NCI-H1092 (cell line): Measurements from ENCODE around the gene VPS37B.
"Not testable (repeated sequence)": the region's sequence is repeated elsewhere in the genome, so short reads cannot be mapped to it uniquely, and the experiment has no call there.

Experiments used
- DNase-seq: peaks from one replicate; lab custom pipeline; 2025; lab: John Stamatoyannopoulos, UW

Gene VPS37B

GRCh38 chr12:122895704-122896636 lies at the start of gene VPS37B:
Gene VPS37B, minus strand, starts transcription at chr12:122896124. Its CDS starts 62 bp downstream, at chr12:122896062.
- peak; percentile 37 for DNase-seq

DNA sequence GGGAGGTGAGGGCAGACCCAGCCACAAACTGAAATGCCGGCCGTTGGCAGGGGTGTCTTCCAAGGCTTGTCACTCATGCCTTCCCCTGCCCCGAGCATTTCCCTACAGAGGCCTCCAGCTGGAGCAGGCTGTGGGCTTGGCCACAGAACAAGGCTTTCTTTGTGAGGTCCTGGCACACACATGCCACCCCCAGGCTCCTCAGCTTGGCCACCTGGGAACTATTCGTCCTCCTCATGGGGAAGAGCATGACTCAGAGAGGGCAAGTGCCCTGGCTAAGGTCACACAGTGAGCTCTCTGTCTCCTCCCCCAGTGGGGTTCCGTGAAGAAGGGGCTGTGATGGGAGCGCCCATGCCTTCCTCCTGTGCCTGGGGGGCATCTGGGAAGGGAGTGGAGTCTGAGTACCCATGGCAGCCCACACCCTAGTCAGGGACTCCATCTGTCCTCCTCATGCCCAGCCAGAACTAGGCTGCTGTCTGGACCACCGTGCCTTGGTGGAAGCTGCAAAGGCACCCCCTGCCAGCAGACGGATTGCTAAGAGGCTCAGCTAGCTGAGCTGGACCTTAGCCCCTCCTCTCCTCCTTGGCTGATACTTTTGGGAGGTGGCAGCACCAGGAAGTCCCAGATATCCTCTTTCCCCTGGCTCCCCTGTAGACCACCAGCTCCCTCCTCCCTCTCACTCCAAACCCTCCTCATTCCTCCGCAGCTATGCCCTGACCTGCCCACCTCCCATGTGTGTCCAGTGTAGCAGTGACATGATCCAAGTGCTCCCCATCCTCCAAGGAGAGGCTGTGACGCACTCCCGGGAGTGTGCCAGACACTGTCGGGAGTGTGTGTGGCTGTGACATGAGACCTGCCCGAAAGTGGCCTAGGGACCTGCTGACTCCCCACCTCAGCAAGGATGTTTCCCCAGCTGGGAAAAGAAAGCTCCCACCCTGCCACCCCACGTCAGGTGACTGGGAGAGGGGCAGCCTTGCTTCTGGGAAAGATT lies 49.0 kb upstream of the VPS37B start:
- DNase-seq: no peak

GRCh38 chr12:122943196-122943595 lies 47.3 kb upstream of the VPS37B start:
- no peak for DNase-seq

DNA sequence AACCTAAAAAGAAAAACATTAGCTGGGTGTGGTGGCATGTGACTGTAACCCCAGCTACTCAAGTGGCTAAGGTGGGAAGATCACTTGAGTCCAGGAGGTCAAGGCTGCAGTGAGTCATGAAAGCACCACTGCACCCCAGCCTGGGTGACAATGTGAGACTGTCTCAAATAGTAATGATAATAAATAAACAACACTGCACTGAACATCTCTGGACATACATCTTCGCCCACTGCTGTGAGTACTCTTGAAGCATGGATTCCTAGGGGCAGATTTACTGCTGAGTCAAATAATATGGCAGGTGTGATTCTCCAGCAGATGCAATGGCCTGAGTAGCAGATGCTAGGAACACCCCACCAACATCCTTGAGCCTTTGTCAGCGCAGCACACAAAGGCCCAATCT lies 46.7 kb upstream of the VPS37B start:
- DNase-seq: no peak

GRCh38 chr12:122941351-122941750 lies 45.4 kb upstream of the VPS37B start:
- DNase-seq: not testable (repeated sequence)

GRCh38 chr12:122939125-122939524 lies 43.2 kb upstream of the VPS37B start:
- no peak for DNase-seq

DNA sequence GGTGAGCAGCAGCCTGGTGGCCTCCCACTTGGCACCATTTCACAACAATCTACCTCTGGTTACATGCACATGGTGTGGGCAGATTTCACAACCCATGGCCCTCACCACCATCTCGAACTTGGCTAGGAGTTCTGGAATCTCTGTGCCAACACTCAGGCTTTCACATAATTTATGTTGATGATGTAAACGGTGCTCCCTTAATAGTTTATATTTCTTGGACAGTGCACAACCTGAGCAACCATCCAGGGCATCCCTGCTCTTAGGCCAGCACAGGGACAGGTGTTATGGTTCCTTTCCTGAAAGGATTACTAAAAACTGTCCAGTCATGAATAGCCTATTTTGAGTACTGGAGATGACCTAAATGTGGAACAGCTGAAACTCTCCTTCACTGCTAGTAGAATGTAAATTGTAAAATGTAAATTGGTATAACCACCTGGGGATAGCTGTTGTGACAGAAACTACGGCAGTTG lies 41.7 kb upstream of the VPS37B start:
- no peak for DNase-seq

GRCh38 chr12:122935318-122935717 lies 39.4 kb upstream of the VPS37B start:
- DNase-seq: no peak

DNA sequence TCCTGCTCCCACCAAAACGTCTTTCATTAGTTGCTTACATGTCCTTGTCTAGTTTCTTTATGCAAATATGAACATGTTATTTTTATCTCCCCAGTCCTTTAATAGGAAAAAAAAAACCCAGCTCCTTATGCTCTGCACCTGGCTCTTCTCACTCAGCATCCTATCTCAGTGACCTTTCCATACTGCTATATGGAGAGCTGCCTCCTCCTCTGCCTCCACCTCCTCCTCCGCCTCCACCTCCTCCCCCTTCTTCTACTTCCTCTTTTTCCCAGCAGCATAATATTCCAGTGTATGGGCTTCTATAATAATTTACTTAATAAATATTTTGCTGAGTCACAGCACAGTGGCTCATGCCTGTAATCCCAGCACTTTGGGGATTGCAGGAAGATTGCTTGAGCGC lies 38.8 kb upstream of the VPS37B start:
- no peak for DNase-seq

- DNase-seq: no peak
These were observed 36.3 kb upstream of the VPS37B start for GRCh38 chr12:122932207-122932606.

DNA sequence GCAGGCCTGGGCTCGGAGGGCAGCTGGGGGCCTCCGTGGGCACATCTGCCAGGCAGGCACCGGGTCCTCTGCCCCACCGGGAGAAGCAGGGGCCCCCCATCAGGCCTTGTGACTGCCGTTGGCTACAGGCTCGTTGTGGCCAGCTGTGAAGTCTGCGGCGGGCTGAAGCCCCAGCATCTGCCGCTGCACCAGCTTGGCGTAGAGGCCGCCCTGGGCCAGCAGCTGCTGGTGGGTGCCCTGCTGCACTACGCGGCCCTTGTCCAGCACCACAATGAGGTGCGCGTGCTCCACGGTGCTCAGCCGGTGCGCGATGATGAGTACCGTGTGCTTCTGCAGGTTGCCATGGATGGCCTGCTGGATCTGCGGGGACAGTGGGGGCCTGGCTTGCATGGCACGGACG lies 33.9 kb upstream of the VPS37B start:
- DNase-seq: no peak

DNA sequence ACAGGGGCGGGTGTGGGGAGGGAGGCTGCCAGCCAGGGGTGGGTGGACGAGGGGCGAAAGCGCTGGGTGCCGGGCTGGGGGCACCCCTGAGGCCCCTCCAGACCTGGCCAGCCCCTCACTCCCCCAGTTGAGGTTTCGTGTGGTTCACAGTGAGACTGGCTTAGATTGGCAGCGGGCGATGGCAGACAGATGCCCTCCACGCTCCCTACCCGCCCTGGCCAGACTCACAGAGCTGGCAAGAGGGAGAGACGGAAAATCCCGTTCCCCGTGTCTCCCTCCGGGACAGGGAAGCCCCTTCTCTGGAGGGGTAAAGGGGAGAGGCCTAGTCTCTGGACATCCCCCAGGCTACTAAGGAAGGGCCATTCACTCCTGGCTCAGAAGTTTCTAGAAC lies 33.2 kb upstream of the VPS37B start:
- no peak for DNase-seq

DNA sequence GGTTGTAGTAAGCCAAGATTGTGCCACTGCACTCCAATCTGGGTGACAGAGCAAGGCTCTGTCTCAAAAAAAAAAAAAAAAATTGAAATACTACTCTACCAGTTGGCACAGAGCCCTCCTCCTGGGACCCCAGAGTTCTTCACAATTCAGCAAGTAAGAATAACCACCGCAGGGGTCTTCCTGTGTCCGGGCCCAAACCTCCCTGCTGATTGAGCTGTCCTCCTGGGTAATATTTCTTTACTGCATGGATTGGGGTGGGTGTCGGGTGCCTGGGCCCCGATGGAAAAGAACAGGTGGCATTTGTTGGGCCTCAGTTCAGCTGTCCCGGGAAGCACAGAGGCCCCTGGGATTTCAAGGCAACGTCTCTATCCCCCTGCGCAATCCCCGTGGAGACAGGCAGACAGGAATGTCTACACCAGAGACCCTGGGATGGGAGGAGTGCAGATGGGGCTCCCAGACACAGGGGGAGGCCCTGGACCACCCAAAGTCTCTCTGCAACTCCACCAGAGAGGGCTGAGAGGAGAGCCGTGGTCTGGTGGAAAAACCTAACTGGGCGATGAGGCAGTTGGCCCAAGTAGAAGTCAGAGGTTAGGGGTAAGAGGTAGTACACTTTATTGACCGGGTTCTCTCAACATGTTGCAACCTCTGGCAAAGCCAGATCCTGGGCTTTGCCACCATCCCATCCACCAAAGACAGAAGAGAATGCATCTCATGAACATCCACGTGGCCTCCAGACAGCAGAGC lies 32.7 kb upstream of the VPS37B start:
- DNase-seq: no peak

- no peak for DNase-seq
These were observed 32.0 kb upstream of the VPS37B start for GRCh38 chr12:122927756-122928403.

DNA sequence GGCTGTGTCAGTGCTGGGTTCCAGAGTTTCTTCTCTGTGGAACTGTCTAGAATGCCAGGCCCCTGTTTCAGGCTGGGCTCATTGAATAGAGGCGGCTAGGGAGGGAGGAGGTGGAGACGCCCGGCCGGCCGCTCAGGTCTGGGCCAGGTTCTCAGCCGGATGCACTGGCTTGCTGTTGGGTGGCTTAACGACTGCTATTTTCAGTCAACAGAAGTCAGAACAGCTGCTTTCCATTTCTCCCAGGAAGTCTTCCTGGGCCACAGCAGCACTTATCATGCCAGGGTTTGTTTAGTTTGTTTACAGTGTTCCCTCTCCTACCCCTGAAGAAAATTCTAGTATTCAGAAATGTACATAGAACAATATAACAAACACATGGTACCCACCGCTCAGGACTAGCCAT lies 26.0 kb upstream of the VPS37B start:
- DNase-seq: no peak

DNA sequence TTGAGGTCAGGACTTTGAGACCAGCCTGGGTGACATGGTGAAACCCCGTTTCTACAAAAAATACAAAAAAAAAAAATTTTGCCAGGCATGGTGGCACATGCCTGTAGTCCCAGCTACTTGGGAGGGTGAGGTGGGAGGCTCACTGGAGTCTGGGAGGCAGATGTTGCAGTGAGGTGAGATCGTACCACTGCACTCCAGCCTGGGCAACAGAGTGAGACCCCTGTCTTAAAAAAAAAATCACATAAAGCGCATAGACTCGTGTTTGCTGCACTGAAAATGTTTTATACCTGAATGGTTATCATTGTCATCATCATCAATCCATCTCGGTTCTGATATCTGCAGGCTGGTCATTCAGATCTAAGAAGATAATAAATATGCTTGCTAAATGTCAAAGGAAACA lies 24.8 kb upstream of the VPS37B start:
- no peak for DNase-seq

DNA sequence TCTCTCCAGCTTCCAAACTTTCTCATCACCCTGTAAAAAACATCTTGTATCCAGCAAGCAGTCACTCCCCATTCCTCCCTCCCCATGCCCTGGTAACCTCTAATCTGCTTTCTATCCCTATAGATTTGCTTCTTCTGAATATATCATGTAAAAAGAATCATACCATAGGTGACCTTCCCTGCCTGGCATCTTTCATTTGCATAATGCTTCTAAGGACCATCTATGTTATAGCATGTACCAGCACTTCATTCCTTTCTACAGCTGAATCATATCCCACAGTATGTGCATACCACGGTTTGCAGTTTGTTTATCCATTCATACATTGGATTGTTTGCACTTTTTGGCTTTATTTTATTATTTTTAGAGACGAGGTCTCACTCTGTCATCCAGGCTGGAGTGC lies 22.9 kb upstream of the VPS37B start:
- no peak for DNase-seq

- no peak for DNase-seq
These were observed 21.7 kb upstream of the VPS37B start for GRCh38 chr12:122917507-122918121.

DNA sequence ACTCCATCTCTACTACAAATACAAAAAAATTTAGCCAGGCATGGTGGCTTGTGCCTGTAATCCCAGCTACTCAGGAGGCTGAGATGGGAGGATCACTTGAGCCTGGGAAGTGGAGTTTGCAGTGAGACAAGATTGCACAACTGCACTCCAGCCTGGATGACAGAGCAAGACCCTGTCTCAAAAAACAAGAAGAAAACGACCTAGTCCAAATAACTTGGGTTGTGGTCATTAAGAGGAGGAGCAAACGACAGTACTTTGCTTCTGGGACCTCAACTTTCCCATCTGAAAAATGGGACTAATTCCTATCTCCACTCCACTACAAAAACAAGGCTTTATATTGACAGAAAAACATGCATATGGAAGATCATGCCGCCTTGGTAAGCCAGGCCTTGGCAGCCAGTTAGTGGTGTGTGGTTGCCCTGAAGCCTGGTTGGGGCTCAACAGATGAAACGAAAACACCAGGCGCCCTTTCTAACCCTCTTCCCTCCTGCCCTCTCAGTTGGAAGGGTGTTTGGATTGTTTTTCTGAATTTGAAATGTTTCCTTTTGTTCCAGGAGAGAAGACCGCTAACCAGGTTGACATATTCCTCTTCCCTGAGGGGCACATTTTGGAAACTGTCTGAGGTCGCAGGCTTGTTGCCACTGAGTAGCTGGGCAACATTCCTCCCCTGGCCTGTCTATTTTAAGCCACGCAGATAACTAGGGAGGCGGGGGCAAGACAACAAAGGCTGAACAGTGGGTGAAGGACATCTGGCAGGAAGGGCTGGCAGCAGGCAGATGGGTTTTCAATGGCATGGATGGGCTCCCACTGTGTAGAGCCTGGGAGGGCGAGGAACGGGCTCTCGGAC lies 13.7 kb upstream of the VPS37B start:
- peak; percentile 62 for DNase-seq

DNA sequence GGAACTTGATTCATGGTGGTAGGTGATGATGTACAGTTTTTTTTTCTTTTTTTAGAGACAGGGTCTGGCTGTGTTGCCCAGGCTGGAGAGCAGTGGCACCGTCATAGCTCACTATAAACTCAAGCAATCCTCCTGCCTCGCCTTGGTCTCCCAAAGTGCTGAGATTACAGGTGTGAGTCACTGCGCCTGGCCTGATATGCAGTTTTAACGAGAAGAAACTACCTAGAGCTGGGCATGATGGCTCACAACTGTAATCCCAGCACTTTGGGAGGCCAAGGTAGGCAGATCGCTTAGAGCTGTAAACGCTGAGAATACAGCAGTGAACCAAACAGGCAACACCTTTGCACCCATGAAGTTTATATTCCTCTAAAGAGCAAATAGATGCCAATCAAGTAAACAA lies 13.0 kb upstream of the VPS37B start:
- no peak for DNase-seq
